Activated CD4-positive, alpha-beta T cell treated with anti-CD3 and anti-CD28 coated beads, Interleukin-2, amount 10 ng/mL, durations not matched to agents 24 days and 14 days (primary cell): Measurements from ENCODE around the gene SLK. TPM values are rescaled to one million over a fixed set of nuclear protein-coding genes. Genes with fewer than 3 reads are reported as not detected.

Experiments used
- DNase-seq: peaks from one replicate; pipeline ENCODE4 v3.0.0; 2022
- H3K27ac Mint-ChIP-seq: one replicate; pipeline ENCODE4 v1.8.0; 2022; ENCODE audit warnings: mild to moderate bottlenecking, mixed read lengths
- H3K27me3 Mint-ChIP-seq: one replicate; pipeline ENCODE4 v1.8.0; 2022; ENCODE audit warnings: mixed read lengths
- H3K36me3 Mint-ChIP-seq: one replicate; pipeline ENCODE4 v1.8.0; 2022; ENCODE audit warnings: low read depth, mild to moderate bottlenecking, mixed read lengths
- H3K4me1 Mint-ChIP-seq: one replicate; pipeline ENCODE4 v1.8.0; 2021; ENCODE audit warnings: mixed read lengths
- H3K4me3 Mint-ChIP-seq: one replicate; pipeline ENCODE4 v1.8.0; 2022; ENCODE audit warnings: mild to moderate bottlenecking, moderate library complexity, mixed read lengths
- H3K9me3 Mint-ChIP-seq: one replicate; pipeline ENCODE4 v1.8.0; 2021; ENCODE audit warnings: mixed read lengths
- intact Hi-C: fragments of 100-400 bp; cut with micrococcal nuclease; formaldehyde crosslinking; loops from one replicate; pipeline ENCODE4 v1.15.1; 2023
- total RNA-seq: library from RNA; stranded (reverse); gene quantifications from 2 replicates; pipeline ENCODE4 v1.2.3, GENCODE V29; 2022

Gene SLK
- total RNA-seq, 1 donor from 2014 or later = 27.1 TPM

- no peaks in the 10 kb centered on the region for H3K9me3 Mint-ChIP-seq
- H3K4me3 Mint-ChIP-seq = no peak overlapping the region
- intact Hi-C loops = no loop called here
- peaks cover 45% of the 10 kb centered on the region for H3K4me1 Mint-ChIP-seq
- H3K27ac Mint-ChIP-seq = no peak overlapping the region
- DNase-seq = peak; percentile 68
- peaks cover 5% of the 10 kb centered on the region for H3K36me3 Mint-ChIP-seq
- H3K27me3 Mint-ChIP-seq = no peaks in the 10 kb centered on the region
Measured at GRCh38 chr10:103986360-103986759, 19.4 kb downstream of the SLK start.

- peaks cover 21% of the 10 kb centered on the region for H3K36me3 Mint-ChIP-seq
- H3K4me1 Mint-ChIP-seq = peaks cover 29% of the 10 kb centered on the region
- H3K4me3 Mint-ChIP-seq = no peak overlapping the region
- H3K9me3 Mint-ChIP-seq = no peaks in the 10 kb centered on the region
- intact Hi-C loops = no loop called here
- H3K27ac Mint-ChIP-seq = no peak overlapping the region
- no peaks in the 10 kb centered on the region for H3K27me3 Mint-ChIP-seq
- no peak for DNase-seq
Measured at GRCh38 chr10:103990121-103990520, 23.2 kb downstream of the SLK start.

- intact Hi-C loops = no loop called here
Measured at GRCh38 chr10:103990531-103990930, 23.6 kb downstream of the SLK start.

GRCh38 chr10:103991393-103992128, 24.6 kb downstream of the SLK start:
- Mint-ChIP-seq H3K27me3 (no peaks in the 10 kb centered on the region), H3K9me3 (no peaks in the 10 kb centered on the region), H3K4me1 (peaks cover 23% of the 10 kb centered on the region), H3K36me3 (peaks cover 30% of the 10 kb centered on the region), H3K4me3 (no peak overlapping the region), H3K27ac (no peak overlapping the region)
- no peak for DNase-seq
- intact Hi-C loops = no loop called here

More at GRCh38 chr10:103990531-103990930, 23.6 kb downstream of the SLK start:
- Mint-ChIP-seq H3K36me3 (peaks cover 23% of the 10 kb centered on the region), H3K4me3 (no peak overlapping the region), H3K27ac (no peak overlapping the region), H3K27me3 (no peaks in the 10 kb centered on the region), H3K4me1 (peaks cover 26% of the 10 kb centered on the region), H3K9me3 (no peaks in the 10 kb centered on the region)
- no peak for DNase-seq

- Mint-ChIP-seq H3K27ac (no peak overlapping the region), H3K4me1 (peaks cover 16% of the 10 kb centered on the region), H3K9me3 (no peaks in the 10 kb centered on the region), H3K36me3 (peaks cover 48% of the 10 kb centered on the region), H3K4me3 (no peak overlapping the region), H3K27me3 (no peaks in the 10 kb centered on the region)
- intact Hi-C loops = no loop called here
- no peak for DNase-seq
Measured at GRCh38 chr10:103995134-103995533, 28.2 kb downstream of the SLK start.

GRCh38 chr10:103998805-103999204, 31.9 kb downstream of the SLK start:
- no peaks in the 10 kb centered on the region for H3K9me3 Mint-ChIP-seq
- intact Hi-C loops = no loop called here
- H3K36me3 Mint-ChIP-seq = peaks cover 55% of the 10 kb centered on the region
- no peak for DNase-seq
- no peak overlapping the region for H3K4me3 Mint-ChIP-seq
- no peaks in the 10 kb centered on the region for H3K27me3 Mint-ChIP-seq
- H3K4me1 Mint-ChIP-seq = peaks cover 15% of the 10 kb centered on the region
- H3K27ac Mint-ChIP-seq = no peak overlapping the region

GRCh38 chr10:104002911-104003310, 36.0 kb downstream of the SLK start:
- H3K9me3 Mint-ChIP-seq = no peaks in the 10 kb centered on the region
- no peak for DNase-seq
- no peak overlapping the region for H3K4me3 Mint-ChIP-seq
- peaks cover 39% of the 10 kb centered on the region for H3K36me3 Mint-ChIP-seq
- intact Hi-C loops = no loop called here
- no peak overlapping the region for H3K27ac Mint-ChIP-seq
- H3K27me3 Mint-ChIP-seq = no peaks in the 10 kb centered on the region
- no peaks in the 10 kb centered on the region for H3K4me1 Mint-ChIP-seq

- intact Hi-C loops = no loop called here
- Mint-ChIP-seq H3K4me3 (no peak overlapping the region), H3K9me3 (no peaks in the 10 kb centered on the region), H3K36me3 (peaks cover 36% of the 10 kb centered on the region), H3K27ac (no peak overlapping the region), H3K27me3 (no peaks in the 10 kb centered on the region), H3K4me1 (no peaks in the 10 kb centered on the region)
- DNase-seq = no peak
Measured at GRCh38 chr10:104005172-104005863, 38.4 kb downstream of the SLK start.

GRCh38 chr10:104011904-104012303, 45.0 kb downstream of the SLK start:
- H3K27ac Mint-ChIP-seq = no peak overlapping the region
- no peaks in the 10 kb centered on the region for H3K4me1 Mint-ChIP-seq
- intact Hi-C loops = loop anchor here (10.0 kb wide), 1 partner anchor 127 kb away; no protein-coding TSS in a partner anchor
- H3K27me3 Mint-ChIP-seq = no peaks in the 10 kb centered on the region
- H3K36me3 Mint-ChIP-seq = peaks cover 26% of the 10 kb centered on the region
- H3K4me3 Mint-ChIP-seq = no peak overlapping the region
- DNase-seq = no peak
- H3K9me3 Mint-ChIP-seq = no peaks in the 10 kb centered on the region

GRCh38 chr10:104013489-104013888, 46.5 kb downstream of the SLK start:
- intact Hi-C loops = loop anchor here (10.0 kb wide), 1 partner anchor 129 kb away; no protein-coding TSS in a partner anchor
- Mint-ChIP-seq H3K27ac (no peak overlapping the region), H3K27me3 (no peaks in the 10 kb centered on the region), H3K36me3 (peaks cover 25% of the 10 kb centered on the region), H3K4me3 (no peak overlapping the region), H3K9me3 (no peaks in the 10 kb centered on the region), H3K4me1 (no peaks in the 10 kb centered on the region)
- no peak for DNase-seq

- H3K4me1 Mint-ChIP-seq = no peaks in the 10 kb centered on the region
- H3K9me3 Mint-ChIP-seq = no peaks in the 10 kb centered on the region
- no peaks in the 10 kb centered on the region for H3K27me3 Mint-ChIP-seq
- H3K27ac Mint-ChIP-seq = no peak overlapping the region
- DNase-seq = no peak
- peaks cover 27% of the 10 kb centered on the region for H3K36me3 Mint-ChIP-seq
- intact Hi-C loops = loop anchor here (10.0 kb wide), 1 partner anchor 129 kb away; no protein-coding TSS in a partner anchor
- H3K4me3 Mint-ChIP-seq = no peak overlapping the region
Measured at GRCh38 chr10:104014176-104014575, 47.2 kb downstream of the SLK start.

GRCh38 chr10:104016661-104017060, 49.7 kb downstream of the SLK start:
- Mint-ChIP-seq H3K4me3 (no peak overlapping the region), H3K36me3 (peaks cover 40% of the 10 kb centered on the region), H3K27ac (no peak overlapping the region), H3K4me1 (no peaks in the 10 kb centered on the region), H3K27me3 (no peaks in the 10 kb centered on the region), H3K9me3 (no peaks in the 10 kb centered on the region)
- intact Hi-C loops = loop anchor here (10.0 kb wide), 1 partner anchor 132 kb away; no protein-coding TSS in a partner anchor
- no peak for DNase-seq

GRCh38 chr10:104018471-104018870, 51.5 kb downstream of the SLK start:
- intact Hi-C loops = loop anchor here (10.0 kb wide), 1 partner anchor 134 kb away; no protein-coding TSS in a partner anchor
- Mint-ChIP-seq H3K9me3 (no peaks in the 10 kb centered on the region), H3K36me3 (peaks cover 41% of the 10 kb centered on the region), H3K4me1 (no peaks in the 10 kb centered on the region), H3K4me3 (no peak overlapping the region), H3K27ac (no peak overlapping the region), H3K27me3 (no peaks in the 10 kb centered on the region)
- DNase-seq = no peak

- H3K27ac Mint-ChIP-seq = no peak overlapping the region
- intact Hi-C loops = no loop called here
- H3K9me3 Mint-ChIP-seq = no peaks in the 10 kb centered on the region
- H3K4me3 Mint-ChIP-seq = no peak overlapping the region
- no peak for DNase-seq
- peaks cover 51% of the 10 kb centered on the region for H3K36me3 Mint-ChIP-seq
- no peaks in the 10 kb centered on the region for H3K27me3 Mint-ChIP-seq
- no peaks in the 10 kb centered on the region for H3K4me1 Mint-ChIP-seq
Measured at GRCh38 chr10:104020020-104020419, 53.1 kb downstream of the SLK start.
